GDM1 (cell line): ENCODE measurements around the gene MYH7B.

ENCODE experiments used
- DNase-seq: peaks from one replicate; lab custom pipeline; 2025; lab: John Stamatoyannopoulos, UW

The MYH7B gene

GRCh38 chr20:34955231-34956040 lies at the start of gene MYH7B, which contains the start of gene GSS:
MYH7B (plus strand) TSS chr20:34955868; CDS start chr20:34978006, 22,138 bp downstream.
GSS (minus strand) TSS chr20:34955806; CDS start chr20:34951852, 3,954 bp downstream.
- DNase-seq: peak; percentile 97

GRCh38 chr20:34907616-34908469 lies 47.8 kb upstream of the MYH7B start:
- peak; percentile 43 for DNase-seq

- DNase-seq: no peak
Observed at GRCh38 chr20:34915131-34915530, 40.5 kb upstream of the MYH7B start.

- DNase-seq: no peak
Observed at GRCh38 chr20:34915749-34916455, 39.8 kb upstream of the MYH7B start.

- no peak for DNase-seq
Observed at GRCh38 chr20:34916774-34917354, 38.8 kb upstream of the MYH7B start.

- no peak for DNase-seq
Observed at GRCh38 chr20:34920055-34920454, 35.6 kb upstream of the MYH7B start.

- no peak for DNase-seq
Observed at GRCh38 chr20:34921436-34921835, 34.2 kb upstream of the MYH7B start.

- DNase-seq: no peak
Observed at GRCh38 chr20:34922654-34923381, 32.9 kb upstream of the MYH7B start.

GRCh38 chr20:34923414-34923813 lies 32.3 kb upstream of the MYH7B start:
- no peak for DNase-seq

- DNase-seq: no peak
Observed at GRCh38 chr20:34925341-34925740, 30.3 kb upstream of the MYH7B start.

GRCh38 chr20:34925981-34926380 lies 29.7 kb upstream of the MYH7B start:
- no peak for DNase-seq

GRCh38 chr20:34926581-34926980 lies 29.1 kb upstream of the MYH7B start:
- DNase-seq: no peak

GRCh38 chr20:34927736-34928135 lies 27.9 kb upstream of the MYH7B start:
- DNase-seq: no peak

GRCh38 chr20:34928411-34928810 lies 27.3 kb upstream of the MYH7B start:
- DNase-seq: no peak

- no peak for DNase-seq
Observed at GRCh38 chr20:34931771-34932170, 23.9 kb upstream of the MYH7B start.

GRCh38 chr20:34938466-34939163 lies 17.1 kb upstream of the MYH7B start:
- DNase-seq: peak; percentile 69

GRCh38 chr20:34940081-34940481 lies 15.6 kb upstream of the MYH7B start:
- DNase-seq: no peak

- no peak for DNase-seq
Observed at GRCh38 chr20:34941226-34941625, 14.4 kb upstream of the MYH7B start.

- no peak for DNase-seq
Observed at GRCh38 chr20:34942301-34942700, 13.4 kb upstream of the MYH7B start.

- DNase-seq: no peak
Observed at GRCh38 chr20:34943808-34944567, 11.7 kb upstream of the MYH7B start.
